Measurements from ENCODE around the gene CCDC92B.

DNA sequence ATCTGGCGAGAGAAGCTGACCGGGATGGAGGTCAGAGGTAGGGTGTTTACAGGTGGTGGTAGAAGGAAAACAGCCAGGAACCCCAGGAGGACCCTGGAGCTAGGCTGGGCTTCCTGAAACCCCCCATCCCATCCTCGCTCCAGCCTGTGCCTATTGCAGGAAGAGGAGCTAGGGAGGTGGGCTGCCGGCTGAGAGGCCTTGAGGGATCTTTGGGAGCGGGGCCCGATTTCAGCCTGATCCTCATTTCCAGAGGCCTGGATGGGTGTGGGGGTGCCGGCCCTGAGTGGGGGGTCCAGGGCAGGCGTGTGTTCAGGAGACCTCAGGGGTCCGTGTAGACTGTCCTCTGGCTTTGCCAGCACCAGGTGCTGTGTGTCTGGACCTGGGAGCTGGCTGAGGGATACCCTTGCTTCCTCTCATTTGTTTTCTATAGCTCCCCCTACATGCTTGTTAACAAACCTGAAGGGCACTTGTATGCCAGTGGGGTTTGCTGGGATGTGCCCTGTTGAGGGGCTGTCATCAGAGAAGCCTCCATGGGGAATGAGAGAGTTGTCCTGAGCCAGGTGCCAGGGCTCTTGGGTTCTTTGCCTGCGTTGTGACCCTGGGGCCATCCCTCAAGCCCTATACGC is 27.9 kb upstream of the CCDC92B start:
- TF ChIP-seq EZH2 (IDR thresholded peaks at IDR 0.05; ENCODE audit: borderline replicate concordance) = no peak
- TF ChIP-seq, protein P1, sequence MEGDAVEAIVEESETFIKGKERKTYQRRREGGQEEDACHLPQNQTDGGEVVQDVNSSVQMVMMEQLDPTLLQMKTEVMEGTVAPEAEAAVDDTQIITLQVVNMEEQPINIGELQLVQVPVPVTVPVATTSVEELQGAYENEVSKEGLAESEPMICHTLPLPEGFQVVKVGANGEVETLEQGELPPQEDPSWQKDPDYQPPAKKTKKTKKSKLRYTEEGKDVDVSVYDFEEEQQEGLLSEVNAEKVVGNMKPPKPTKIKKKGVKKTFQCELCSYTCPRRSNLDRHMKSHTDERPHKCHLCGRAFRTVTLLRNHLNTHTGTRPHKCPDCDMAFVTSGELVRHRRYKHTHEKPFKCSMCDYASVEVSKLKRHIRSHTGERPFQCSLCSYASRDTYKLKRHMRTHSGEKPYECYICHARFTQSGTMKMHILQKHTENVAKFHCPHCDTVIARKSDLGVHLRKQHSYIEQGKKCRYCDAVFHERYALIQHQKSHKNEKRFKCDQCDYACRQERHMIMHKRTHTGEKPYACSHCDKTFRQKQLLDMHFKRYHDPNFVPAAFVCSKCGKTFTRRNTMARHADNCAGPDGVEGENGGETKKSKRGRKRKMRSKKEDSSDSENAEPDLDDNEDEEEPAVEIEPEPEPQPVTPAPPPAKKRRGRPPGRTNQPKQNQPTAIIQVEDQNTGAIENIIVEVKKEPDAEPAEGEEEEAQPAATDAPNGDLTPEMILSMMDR (IDR thresholded peaks at IDR 0.05; ENCODE audit: poor library complexity) = no peak
